Ishikawa (cell line): ENCODE results near the gene ASIC2.

Experiments
- CEBPB ChIP-seq: IDR thresholded peaks from 2 replicates; pipeline ENCODE4 v1.6.1; 2012
- EP300 ChIP-seq: IDR thresholded peaks from 2 replicates; pipeline ENCODE4 v1.6.1; 2012; ENCODE audit warnings: borderline replicate concordance
- FOXM1 ChIP-seq: IDR thresholded peaks from 2 replicates; pipeline ENCODE4 v1.6.1; 2012; ENCODE audit warnings: low read depth, borderline replicate concordance
- YY1 ChIP-seq: IDR thresholded peaks from 2 replicates; pipeline ENCODE4 v1.6.1; 2012; ENCODE audit warnings: low read depth

GRCh38 chr17:33175562-33175961 is 117.5 kb downstream of the ASIC2 start:
- TF ChIP-seq YY1: no peak
- TF ChIP-seq CEBPB: no peak
- no peak for TF ChIP-seq EP300
- no peak for TF ChIP-seq FOXM1
